ENCODE measurements around the gene COL15A1.

- TF ChIP-seq, protein P1, sequence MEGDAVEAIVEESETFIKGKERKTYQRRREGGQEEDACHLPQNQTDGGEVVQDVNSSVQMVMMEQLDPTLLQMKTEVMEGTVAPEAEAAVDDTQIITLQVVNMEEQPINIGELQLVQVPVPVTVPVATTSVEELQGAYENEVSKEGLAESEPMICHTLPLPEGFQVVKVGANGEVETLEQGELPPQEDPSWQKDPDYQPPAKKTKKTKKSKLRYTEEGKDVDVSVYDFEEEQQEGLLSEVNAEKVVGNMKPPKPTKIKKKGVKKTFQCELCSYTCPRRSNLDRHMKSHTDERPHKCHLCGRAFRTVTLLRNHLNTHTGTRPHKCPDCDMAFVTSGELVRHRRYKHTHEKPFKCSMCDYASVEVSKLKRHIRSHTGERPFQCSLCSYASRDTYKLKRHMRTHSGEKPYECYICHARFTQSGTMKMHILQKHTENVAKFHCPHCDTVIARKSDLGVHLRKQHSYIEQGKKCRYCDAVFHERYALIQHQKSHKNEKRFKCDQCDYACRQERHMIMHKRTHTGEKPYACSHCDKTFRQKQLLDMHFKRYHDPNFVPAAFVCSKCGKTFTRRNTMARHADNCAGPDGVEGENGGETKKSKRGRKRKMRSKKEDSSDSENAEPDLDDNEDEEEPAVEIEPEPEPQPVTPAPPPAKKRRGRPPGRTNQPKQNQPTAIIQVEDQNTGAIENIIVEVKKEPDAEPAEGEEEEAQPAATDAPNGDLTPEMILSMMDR (IDR thresholded peaks at IDR 0.05) = no peak
- TF ChIP-seq POLR2A (IDR thresholded peaks at IDR 0.05; ENCODE audit: low read depth) (no peak), EP300 (IDR thresholded peaks at IDR 0.05) (no peak)
These were observed 79.5 kb downstream of the COL15A1 start for GRCh38 chr9:99023231-99023630.

Data from esophagus muscularis mucosa (tissue), 4 donors.